Cardiac septum (tissue), 1 donor: ENCODE data around the gene SLCO6A1. TPM values are rescaled to one million over a fixed set of nuclear protein-coding genes. Genes with fewer than 3 reads are reported as not detected.
"Not testable (repeated sequence)": the region's sequence is repeated elsewhere in the genome, so short reads cannot be mapped to it uniquely, and the experiment has no call there.

Experiments used
- DNase-seq: peaks from one replicate; pipeline ENCODE4 v3.0.0-alpha.2; 2020; ENCODE audit warnings: low spot score
- intact Hi-C: fragments of 100-400 bp; cut with DNase I; formaldehyde crosslinking; loops from one replicate; pipeline ENCODE4 v1.14.0; 2022
- long read RNA-seq: library from polyadenylated mRNA; unstranded; transcript quantifications from one replicate; pipeline ENCODE4 v2.0.0, GENCODE V29; 2021
- total RNA-seq: library from RNA; stranded (reverse); fragmentation: NEBNext Ultra II Directional; extraction: Animal tissue kit (Norgen Biotek cat#: 25700); gene quantifications from one replicate; pipeline ENCODE4 v1.2.1, GENCODE V29; 2021
- donor health status: DM: no; HTN: no; CAD: no.

Gene SLCO6A1
- total RNA-seq, result not detected
- long read RNA-seq, result 0 reads

DNA sequence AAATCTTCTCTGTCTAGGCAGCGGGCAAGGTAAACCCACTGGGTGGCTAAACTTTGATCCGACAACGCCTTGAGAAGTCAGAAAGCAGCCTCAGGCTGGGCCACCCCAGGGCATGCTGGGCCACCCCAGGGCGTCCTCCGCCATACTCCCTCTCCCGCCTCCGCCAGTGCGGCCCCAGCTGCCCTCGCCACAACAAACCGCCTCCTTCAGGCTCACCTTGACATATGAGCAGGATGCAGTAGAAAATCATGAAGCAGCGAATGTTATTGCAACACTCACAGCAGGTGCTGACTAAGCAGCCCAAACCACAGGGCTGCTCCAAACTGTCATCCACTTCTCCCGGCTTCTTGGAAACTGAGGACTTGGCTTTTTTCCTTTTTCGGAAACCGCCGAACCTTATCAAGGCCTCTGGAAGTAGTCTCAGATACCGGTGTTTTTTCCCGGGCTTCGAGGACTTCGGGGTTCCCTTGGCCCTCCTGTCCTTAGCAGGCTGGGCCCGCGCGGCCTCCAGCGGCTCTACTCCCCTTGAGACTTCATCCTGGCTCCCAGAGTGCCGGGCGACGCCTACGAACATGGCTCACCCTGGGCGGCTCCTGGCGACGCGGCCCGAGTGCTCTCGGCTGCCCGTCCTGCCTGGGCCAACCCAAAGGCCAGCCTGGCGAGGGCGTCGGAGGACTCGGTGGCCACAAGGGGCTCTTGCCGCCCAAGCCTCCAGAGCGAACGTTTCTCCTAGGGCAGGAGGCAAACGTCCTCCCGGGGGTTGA lies at the start of gene SLCO6A1:
Gene SLCO6A1, minus strand, starts transcription at position 731 of the 764 bp plus-strand sequence. Its CDS starts 157 bp downstream, at position 574.
- intact Hi-C loops, result no loop called here

DNA sequence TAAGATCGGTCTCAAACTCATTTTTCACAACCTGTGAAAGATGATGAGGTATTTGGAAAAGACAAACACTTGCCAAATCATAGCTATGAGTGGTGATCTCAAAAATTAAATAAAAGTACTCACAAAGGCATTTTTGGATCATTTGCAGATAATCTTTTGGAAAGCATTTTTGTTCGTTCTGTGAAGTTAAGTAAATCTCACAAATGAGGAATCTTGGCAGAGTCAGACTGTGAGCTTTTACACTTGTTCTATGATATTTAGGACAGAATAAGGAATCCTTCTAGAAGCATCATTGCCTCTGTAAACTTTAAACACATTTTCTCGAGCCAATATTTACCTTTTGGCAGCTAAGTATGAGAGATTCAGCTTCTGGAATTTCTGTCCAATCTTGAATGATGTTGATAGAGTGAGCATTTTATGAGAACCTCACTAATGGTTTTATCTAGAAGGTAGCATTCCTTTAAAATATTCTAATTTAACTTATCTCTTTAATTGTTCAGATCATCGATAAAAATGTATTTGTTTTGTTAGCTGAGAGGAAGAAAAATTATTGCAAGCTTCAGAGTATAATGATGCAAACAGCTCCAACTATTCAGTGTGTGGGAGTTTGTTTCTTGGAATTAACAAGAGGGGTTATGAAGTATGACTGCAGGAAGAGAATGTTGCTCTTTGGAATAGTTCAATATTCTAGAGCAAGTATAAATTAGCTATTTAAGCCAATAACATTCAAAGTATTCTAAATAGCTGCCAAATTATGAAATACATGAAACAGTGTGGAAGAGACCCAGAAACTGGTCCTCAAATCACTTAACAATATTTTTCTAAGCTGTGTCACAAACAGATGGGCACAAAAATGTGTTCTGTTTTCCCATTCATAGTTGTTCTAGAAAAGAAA lies 48.6 kb upstream of the SLCO6A1 start:
- intact Hi-C loops, result no loop called here
- no peak for DNase-seq

More for the DNA sequence above, at the start of gene SLCO6A1:
- no peak for DNase-seq

GRCh38 chr5:102545175-102545574 lies 46.4 kb upstream of the SLCO6A1 start:
- intact Hi-C loops, result no loop called here

DNA sequence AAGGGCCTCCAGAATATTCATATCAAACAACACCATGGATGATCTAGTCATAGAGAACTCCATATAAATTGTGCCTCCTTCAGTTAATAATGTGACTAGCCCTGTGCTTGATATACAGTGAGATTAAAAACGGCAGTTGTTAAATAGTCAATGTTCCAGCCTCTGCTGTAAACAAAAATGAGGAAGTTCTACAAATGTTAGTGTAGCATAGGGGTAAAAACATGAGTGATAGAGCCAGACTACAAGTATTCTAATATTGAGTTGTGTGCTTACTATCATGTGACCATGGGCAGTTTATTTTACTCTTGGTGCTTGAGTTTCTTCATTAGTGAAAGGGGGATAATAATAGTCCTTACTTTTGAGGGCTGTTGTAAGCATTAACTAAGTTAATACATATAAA lies 43.3 kb upstream of the SLCO6A1 start:
- intact Hi-C loops, result no loop called here
- DNase-seq, result no peak

More at GRCh38 chr5:102545175-102545574, 46.4 kb upstream of the SLCO6A1 start:
- no peak for DNase-seq

- DNase-seq, result no peak
- intact Hi-C loops, result no loop called here
These were observed 41.4 kb upstream of the SLCO6A1 start for GRCh38 chr5:102539996-102540728.

GRCh38 chr5:102539562-102539961 lies 40.8 kb upstream of the SLCO6A1 start:
- DNase-seq, result no peak
- intact Hi-C loops, result no loop called here

DNA sequence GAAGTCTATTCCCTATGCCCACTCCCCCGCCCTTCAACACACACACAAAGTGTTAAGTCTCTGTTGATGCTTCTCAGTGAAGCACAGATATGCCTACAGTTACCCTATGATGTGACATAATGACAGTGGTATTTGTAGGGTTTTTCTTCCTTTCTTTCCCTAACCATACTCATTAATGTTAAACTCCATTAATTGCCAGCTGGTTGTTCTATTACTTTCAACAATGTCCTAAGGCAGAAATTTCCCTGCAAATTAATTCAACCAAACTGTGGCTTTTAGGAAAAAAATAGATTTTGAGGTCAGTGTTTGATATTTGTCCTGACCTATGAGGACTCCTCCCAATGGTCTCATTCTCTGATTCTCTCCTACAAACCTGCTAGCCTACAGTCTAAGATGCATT lies 38.2 kb upstream of the SLCO6A1 start:
- no peak for DNase-seq
- intact Hi-C loops, result no loop called here

- DNase-seq, result no peak
- intact Hi-C loops, result no loop called here
These were observed 37.6 kb upstream of the SLCO6A1 start for GRCh38 chr5:102536323-102536928.

GRCh38 chr5:102532123-102532522 lies 33.3 kb upstream of the SLCO6A1 start:
- DNase-seq, result no peak
- intact Hi-C loops, result no loop called here

DNA sequence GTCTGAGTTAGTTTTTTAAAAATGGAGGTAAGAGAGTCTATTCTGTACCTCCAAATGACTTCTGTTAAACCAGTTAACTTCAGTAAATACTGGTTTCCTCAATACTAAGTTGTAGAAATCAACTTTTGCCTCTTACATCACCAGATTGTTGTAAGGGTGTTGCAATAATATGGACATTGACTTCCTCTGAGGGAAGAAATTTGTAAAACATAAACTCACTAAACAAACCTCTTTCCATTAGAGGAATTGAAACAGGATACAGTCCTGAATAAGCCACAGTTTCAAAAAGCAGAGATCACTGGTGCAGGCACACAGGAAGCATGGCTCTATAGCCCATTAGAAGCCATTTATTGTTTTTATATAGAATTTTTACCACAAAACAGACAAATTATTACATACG lies 32.7 kb upstream of the SLCO6A1 start:
- DNase-seq, result no peak
- intact Hi-C loops, result no loop called here

DNA sequence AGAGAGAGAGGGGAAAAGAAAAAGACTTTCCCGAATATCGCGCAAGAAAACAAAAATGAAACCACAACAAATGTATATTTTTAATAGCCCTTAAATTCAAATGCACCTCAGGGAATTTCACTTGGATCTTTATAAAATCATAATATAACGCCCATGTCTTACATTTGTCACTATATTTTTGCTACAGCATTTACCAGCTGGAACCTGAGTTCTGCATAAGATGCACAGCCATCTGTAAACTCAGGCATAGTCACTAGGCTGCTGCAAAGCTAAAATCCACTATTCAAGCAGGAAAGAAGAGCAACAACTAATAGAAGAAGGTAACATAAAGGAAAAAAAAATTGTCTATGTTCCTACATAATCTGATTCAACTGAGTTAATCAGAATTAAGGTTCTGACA lies 30.6 kb upstream of the SLCO6A1 start:
- intact Hi-C loops, result no loop called here
- no peak for DNase-seq

- DNase-seq, result no peak
- intact Hi-C loops, result no loop called here
These were observed 30.2 kb upstream of the SLCO6A1 start for GRCh38 chr5:102529031-102529430.

DNA sequence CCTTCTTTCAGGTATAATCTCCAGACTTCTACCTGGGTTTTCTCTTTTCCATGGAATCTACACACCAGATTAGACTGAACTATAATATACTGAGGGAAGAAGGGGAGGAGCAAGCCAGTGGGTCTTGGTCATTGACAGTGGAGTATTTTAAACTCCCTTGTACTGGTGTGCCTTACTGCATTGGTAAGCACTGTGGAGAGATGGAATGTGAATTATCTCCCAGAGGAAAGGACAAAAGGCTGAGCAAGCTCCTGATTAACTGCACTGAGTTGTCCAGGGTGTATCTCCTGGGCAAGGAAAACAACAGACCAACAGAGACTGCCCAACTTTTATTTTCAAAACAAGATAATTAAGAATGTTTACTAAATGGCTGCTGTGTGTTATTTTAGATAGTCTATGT lies 29.8 kb upstream of the SLCO6A1 start:
- intact Hi-C loops, result no loop called here
- no peak for DNase-seq

GRCh38 chr5:102527547-102527946 lies 28.7 kb upstream of the SLCO6A1 start:
- intact Hi-C loops, result no loop called here
- DNase-seq, result no peak

GRCh38 chr5:102523541-102524175 lies 24.9 kb upstream of the SLCO6A1 start:
- intact Hi-C loops, result no loop called here
- no peak for DNase-seq

DNA sequence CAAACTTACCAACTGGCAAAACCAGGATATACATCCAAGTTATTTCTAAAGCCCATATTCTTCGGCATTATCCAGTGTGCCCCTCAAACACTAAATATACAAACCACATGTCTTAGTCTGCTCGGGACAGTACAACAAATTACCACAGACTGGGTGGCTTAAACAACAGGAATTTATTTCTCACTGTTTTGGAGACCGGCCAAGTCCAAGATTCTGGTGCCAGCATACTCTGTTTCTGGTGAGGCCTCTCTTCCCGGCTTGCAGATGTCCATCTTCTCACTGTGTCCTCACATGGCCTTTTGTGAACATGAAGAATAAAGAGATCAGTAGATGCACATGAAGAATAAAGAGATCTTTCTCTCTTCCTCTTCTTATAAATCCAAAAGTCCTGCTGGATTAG lies 12.9 kb upstream of the SLCO6A1 start:
- intact Hi-C loops, result no loop called here
- DNase-seq, result no peak

DNA sequence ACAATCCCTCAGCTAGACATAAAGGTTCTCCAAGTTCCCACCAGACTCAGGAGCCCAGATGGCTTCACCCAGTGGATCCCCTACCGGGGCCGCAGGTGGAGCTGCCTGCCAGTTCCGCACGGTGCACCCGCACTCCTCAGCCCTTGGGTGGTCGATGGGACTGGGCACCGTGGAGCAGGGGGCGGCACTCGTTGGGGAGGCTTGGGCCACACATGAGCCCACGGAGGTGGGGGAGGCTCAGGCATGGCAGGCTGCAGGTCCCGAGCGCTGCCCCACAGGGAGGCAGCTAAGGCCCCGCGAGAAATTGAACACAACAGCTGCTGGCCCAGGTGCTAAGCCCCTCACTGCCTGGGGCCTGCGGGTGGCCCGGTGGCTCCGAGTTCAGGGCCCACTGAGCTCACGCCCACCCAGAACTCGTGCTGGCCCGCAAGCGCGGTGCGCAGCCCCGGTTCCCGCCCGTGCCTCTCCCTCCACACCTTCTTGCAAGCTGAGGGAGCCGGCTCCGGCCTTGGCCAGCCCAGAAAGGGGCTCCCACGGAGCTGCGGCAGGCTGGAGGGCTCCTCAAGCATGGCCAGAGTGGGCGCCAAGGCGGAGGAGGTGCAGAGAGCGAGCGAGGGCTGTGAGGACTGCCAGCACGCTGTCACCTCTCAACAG lies 7.4 kb downstream of the SLCO6A1 start:
- not testable (repeated sequence) for DNase-seq

GRCh38 chr5:102483736-102484135 lies 15.1 kb downstream of the SLCO6A1 start:
- intact Hi-C loops, result no loop called here
- no peak for DNase-seq

More for the DNA sequence above, 7.4 kb downstream of the SLCO6A1 start:
- intact Hi-C loops, result not testable (repeated sequence)
